Limb (tissue), 2 donors: Measurements from ENCODE around the gene SPINK14.

Experiments used
- DNase-seq, 2 donors: peaks; one replicate each; pipeline ENCODE4 v3.0.0-alpha.2; 2016; ENCODE audit errors: extremely low spot score in 2 of 2

SPINK14 gene

DNA sequence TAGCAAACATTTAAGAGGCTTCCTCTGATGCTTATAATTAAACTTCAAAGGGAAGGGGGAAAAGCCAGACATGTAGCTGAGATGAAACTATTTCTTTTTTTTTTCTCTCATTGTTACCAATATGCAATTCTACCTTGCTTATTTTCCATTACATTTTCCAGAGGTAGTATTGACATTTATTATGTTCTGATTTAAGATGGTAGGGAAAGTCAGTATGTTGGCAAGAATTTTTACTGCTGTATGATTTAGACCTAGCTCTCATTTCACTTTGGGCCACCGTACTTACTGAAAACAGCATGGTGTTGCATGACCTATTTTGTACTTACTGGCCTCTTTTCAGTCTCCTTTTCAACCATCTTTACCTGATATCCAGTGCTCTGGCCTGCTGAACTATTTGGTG lies 24.9 kb downstream of the SPINK14 start:
- DNase-seq, result no peak

DNA sequence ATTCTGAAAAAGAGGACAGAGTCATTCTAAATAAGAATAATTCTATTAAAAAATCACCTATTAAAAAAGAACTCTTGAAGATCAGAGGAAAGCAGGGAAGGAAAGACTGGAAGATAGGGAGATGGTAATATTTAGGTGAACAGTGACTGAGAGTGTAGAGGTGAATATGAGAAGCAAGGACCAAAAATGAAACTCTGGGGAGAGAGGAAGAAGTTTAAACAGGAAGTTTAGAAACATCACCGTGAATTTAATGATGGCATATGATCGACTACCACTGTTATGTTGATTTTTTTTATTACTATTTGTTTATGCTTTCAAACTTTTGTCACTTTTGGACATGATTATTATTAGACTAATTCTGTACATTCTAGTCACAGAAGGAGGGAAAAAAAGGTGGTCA lies 32.8 kb downstream of the SPINK14 start:
- DNase-seq, result no peak

DNA sequence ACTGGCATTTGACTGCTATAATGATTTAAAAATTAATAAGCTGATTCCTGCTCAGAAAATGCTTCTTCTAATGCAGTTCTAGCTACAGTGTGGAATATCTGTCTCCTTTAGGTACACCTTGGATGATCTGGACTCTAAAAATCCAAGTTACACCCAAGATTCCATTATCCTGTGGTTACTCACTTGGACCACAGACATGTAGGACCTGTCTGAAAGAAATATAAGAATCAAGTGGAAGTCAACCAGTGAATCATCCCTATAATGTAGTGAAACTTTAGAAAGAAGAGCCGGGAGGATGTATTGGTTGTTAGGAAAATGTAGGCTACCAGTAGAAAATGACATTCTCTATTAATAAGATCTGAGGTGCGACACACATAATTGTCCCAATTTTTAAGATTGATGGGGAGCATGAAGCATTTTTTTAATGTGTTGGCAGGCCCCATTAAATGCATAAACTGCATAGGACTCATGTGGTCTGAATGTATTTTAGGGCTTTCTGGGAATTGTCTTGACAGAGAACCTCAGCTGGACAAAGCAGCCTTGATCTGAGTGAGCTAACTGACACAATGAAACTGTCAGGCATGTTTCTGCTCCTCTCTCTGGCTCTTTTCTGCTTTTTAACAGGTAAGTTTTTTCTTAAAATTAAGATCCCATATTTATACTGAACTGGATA lies 34.3 kb downstream of the SPINK14 start, which contains the start of gene SPINK6:
Gene SPINK6 (plus strand): TSS at position 512 of the 673 bp plus-strand sequence. CDS start 55 bp downstream, at position 567.
- no peak for DNase-seq

DNA sequence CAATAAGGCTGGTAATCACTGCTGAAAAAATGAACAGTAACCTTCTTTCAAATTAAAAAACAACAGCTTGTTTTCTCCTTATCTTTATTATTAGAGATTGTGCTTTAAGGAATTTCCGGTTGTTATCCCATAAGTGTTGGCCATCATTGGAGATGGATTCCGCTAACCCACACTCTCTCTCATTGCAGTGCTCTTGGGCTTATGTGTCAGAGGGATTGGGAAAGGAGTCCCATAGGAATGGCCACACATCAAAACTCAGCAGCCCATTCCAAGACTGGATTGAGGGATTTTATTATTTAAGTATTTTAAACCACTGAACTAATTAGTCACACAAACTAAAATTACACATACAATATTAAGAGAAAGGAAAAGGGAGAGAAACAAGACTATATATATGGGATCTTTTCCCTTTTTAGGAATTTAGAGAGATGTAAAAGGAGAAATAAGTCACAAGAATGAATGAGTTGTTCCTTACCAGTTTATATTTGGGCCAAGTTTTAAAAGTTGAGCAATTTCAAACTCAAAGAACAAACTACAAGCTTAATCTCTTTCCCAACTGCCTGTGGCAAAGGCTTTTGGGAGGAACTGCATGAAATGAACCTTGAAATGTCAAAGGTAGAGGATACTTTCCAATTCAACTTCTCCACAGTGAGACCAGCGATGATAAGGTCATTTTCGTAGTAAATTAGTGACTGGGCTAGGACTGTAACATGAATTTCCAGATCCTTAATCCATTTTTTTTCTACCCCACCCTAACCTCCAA lies 36.9 kb downstream of the SPINK14 start:
- no peak for DNase-seq

DNA sequence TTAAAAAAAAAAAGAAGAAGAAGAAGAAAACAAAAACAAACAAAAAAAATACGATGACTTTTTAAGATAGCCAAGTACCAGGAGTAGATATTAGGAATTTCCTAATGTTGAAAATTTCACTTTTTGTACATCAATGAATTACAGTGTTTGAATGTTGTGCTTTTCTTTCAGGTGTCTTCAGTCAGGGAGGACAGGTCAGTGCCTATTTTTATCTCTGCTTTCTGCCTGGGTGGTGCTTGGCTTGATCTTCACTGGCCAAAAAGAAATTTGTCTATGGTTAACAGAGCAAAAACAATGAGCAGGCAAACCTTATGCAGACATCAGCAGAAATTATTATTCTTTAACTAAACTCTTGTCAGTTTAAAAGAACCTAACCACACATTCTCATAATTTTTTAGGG lies 37.5 kb downstream of the SPINK14 start:
- no peak for DNase-seq

DNA sequence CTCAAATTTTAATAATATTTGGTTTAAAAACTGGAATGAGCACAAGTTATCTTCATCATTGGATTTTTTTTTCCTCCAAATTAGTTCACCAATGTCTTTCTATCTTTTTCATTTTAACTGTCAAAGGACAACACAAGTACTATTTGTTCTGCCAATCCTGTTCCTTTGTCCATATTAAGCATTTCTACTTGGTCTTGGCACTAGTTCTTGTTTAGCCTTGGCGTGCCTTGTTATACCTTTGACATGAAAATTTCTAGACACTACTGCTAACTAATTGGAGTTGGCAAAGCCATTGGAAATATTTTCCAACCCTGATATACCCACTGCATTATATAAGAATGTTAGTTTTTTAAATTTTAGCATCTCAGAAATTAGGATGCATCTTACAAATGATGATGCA lies 38.3 kb downstream of the SPINK14 start:
- no peak for DNase-seq

DNA sequence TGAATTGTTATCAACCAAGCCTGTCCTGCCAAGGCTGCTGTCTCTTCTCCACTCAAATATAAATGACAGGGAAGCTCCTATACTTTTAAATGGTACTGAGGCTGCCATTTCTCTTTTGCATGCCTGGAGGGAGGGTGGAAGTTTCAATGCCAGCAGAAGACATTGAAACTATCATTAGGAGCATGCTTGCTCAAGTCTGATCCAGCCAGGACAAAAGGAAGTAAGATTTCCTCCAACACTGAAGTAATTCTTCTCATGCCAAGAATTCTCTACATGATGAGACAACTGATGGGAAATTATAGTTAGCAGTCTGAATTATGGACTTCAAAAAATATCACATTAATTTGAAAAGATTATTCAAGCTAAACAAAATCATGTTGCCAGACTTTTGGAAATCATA lies 39.9 kb downstream of the SPINK14 start:
- DNase-seq, result no peak

DNA sequence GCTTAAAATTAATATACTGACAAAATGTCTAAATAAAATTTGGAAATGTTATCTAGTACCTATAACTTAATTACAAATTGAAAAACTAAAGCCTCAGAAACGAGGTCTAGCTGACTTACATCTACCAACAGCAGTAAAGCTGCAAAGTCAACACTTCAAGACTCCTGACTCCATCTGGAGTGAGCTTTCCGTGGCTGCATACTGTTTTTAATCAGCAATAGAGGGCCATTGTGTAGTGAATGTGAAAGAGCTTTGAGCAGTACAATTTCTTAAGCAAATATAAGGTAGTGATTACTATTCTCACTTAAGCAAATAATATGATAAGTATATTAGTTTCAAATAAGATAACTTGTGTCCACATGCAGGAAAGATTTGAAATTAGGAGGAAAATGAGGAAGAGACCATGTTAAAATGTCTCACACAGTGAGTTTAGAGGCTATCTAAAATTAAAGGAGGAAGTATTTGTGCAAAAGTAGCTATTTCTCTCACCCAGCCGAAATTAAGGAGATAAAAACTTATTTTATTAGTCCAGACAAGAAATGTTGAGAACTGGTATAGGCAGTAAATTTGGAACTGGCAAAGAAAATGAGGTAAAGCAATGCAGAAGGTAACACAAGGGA lies 40.9 kb downstream of the SPINK14 start:
- no peak for DNase-seq

DNA sequence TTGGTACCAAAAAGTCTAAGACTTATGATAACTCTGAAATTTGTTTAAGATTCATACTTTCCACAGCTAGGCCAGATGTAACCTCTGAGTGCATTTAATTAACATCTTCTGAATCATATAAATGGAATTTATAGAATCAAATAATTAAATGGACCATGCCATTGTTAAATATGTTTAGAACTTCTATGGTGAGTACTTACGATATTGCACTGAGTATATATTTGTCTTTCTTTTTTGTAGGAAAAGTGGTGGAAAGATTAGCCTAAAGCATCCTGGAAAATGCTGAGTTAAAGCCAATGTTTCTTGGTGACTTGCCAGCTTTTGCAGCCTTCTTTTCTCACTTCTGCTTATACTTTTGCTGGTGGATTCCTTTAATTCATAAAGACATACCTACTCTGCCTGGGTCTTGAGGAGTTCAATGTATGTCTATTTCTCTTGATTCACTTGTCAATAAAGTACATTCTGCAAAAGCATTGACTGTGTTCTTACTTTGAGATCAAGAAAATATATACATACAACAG lies 46.4 kb downstream of the SPINK14 start:
- DNase-seq, result no peak

DNA sequence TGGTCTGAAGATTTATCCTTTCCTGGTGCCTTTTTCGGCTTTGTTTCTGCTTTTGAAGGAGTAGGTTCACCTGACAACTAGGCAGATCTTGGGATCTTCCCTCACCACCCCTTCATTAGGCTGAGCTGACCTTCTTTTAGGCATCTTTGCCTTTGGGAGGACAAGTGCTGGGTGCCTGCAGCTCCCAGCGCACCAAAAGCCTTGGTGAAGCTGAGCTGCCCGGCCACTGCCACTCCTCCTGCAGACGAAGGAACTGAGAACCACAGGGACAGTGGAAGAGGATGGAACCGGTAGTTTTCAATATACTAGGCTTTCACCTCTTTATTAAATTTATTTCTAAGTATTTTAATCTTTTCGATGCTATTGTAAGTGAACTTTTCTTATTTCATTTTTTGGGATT lies 53.2 kb downstream of the SPINK14 start:
- no peak for DNase-seq

DNA sequence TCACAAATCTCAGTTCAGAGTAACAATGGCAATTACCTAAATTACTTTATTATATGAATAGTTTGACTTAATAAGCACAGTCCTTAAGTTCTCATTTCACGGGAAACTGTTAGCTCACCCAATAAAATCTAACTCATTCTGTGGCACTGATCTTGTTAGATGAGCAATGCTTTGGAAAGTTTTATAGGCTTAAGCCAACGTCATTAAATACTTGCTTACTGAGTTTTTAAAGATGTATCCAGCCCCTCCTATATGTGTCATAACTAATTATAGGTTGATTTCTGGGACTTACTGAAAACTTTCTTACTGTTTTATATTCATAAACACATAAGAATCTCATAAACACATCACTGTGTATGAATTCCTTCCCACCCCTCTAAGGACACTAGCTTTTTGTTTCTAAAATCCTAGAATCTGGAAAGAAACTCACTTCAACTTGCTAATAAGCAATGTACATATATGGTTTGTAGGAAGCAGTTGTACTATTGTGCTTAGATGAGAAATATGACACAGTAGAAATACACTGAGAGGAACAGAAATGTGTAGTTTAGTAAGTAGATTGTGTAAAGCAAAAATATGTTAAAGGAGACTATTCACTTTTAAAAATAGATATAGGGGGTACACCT lies 55.9 kb downstream of the SPINK14 start:
- no peak for DNase-seq
